HCT116 (cell line): ENCODE results near the gene ZNF445. TPM values are rescaled to one million over a fixed set of nuclear protein-coding genes. Genes with fewer than 3 reads are reported as not detected.

Experiments
- ATAC-seq: fragments of 200-7000 bp; cut with Tn5 transposase; 2 replicates; pipeline ENCODE4 v1.9.1; 2020; ENCODE audit warnings: mild to moderate bottlenecking, moderate library complexity
- BruUV-seq: library from RNA; stranded (reverse); fragments of 400-500 nt; replicated peaks from 2 replicates; lab custom pipeline; 2021; lab: Mats Ljungman, UMichigan
- CTCF ChIA-PET: fragments of 300-600 bp; sonication (Branson Sonifier 250); formaldehyde crosslinking; loops from one replicate; lab custom pipeline; 2021; ENCODE audit warnings: antibody characterized with exemption; lab: Charles Lee
- POLR2A ChIA-PET: fragments of 300-600, 350-600 bp; sonication (Branson Sonifier 250); formaldehyde crosslinking; loops from one replicate; lab custom pipeline; 2021; ENCODE audit warnings: antibody characterized with exemption; lab: Charles Lee
- RAD21 ChIA-PET, 2 experiments: fragments of 300-600 bp; sonication (Branson Sonifier 250); formaldehyde crosslinking; loops; one replicate each; lab custom pipeline; 2023; ENCODE audit warnings: low total read pairs in 2 of 2; ENCODE audit not compliant: uncharacterized antibody in 2 of 2, unreplicated experiment in 2 of 2, low non-redundant PET in 1 of 2; lab: Charles Lee
- DNase-seq: peaks from one replicate; pipeline ENCODE4 v3.0.0-alpha.2; 2010; ENCODE audit warnings: low read depth, low spot score
- H2AFZ ChIP-seq: fragments of 200-600 bp; shearing (Covaris generic), sonication (generic); 2 replicates; pipeline ENCODE4 v1.6.1; 2017; ENCODE audit warnings: low read depth, mixed run types, mixed read lengths, antibody characterized with exemption, low read length; ENCODE audit not compliant: poor library complexity, severe bottlenecking
- H3K27ac ChIP-seq: 2 replicates; pipeline ENCODE4 v1.5.1; 2012; ENCODE audit warnings: low read depth, low read length
- H3K27me3 ChIP-seq: fragments of 200-600 bp; sonication (generic); 2 replicates; pipeline ENCODE4 v1.6.1; 2016; ENCODE audit warnings: mixed run types, low read length, mixed read lengths; ENCODE audit not compliant: insufficient read depth
- H3K36me3 ChIP-seq, 2 experiments: fragments of 200-500 bp in 1 of 2; fragments of 200-600 bp in 1 of 2; sonication (Bioruptor generic) in 1 of 2; sonication (generic) in 1 of 2; 2 replicates each; pipeline versions ENCODE4 v1.5.1 to v1.6.1; 2014 to 2016; ENCODE audit warnings: low read length in 2 of 2, inconsistent platforms in 1 of 2, mixed read lengths in 1 of 2, mixed run types in 1 of 2; ENCODE audit not compliant: insufficient read depth in 2 of 2, control insufficient read depth in 1 of 2
- H3K4me1 ChIP-seq, 2 experiments: fragments of 200-600 bp in 1 of 2; sonication (generic) in 1 of 2; 2 replicates each; pipeline versions ENCODE4 v1.5.1 to v1.6.1; 2012 to 2017; ENCODE audit warnings: low read length in 2 of 2, inconsistent platforms in 1 of 2, mild to moderate bottlenecking in 1 of 2, mixed read lengths in 1 of 2, mixed run types in 1 of 2, moderate library complexity in 1 of 2; ENCODE audit not compliant: insufficient read depth in 2 of 2, control insufficient read depth in 1 of 2
- H3K4me2 ChIP-seq: fragments of 200-600 bp; sonication (generic); 2 replicates; pipeline ENCODE4 v1.6.1; 2017; ENCODE audit warnings: mixed run types, low read length, mixed read lengths
- H3K4me3 ChIP-seq, 2 experiments: fragments of 200-600 bp in 1 of 2; sonication (generic) in 1 of 2; replicated peaks in 1 of 2; 2 replicates each; pipeline ENCODE4 v1.5.1; 2011 to 2016; ENCODE audit warnings: low read length in 2 of 2, control low read depth in 1 of 2, low read depth in 1 of 2, mild to moderate bottlenecking in 1 of 2, mixed read lengths in 1 of 2, mixed run types in 1 of 2
- H3K79me2 ChIP-seq: fragments of 200-600 bp; sonication (generic); 2 replicates; pipeline ENCODE4 v1.6.1; 2017; ENCODE audit warnings: mild to moderate bottlenecking, mixed run types, low read length, moderate library complexity, mixed read lengths; ENCODE audit not compliant: insufficient read depth
- H3K9ac ChIP-seq: fragments of 200-600 bp; sonication (generic); 2 replicates; pipeline ENCODE4 v1.6.1; 2016; ENCODE audit warnings: low read length, mixed read lengths
- H3K9me2 ChIP-seq: fragments of 200-600 bp; sonication (generic), shearing (Covaris generic); 2 replicates; pipeline ENCODE4 v1.6.1; 2017; ENCODE audit warnings: mixed run types, mild to moderate bottlenecking, moderate library complexity; ENCODE audit not compliant: insufficient read depth
- H3K9me3 ChIP-seq, 2 experiments: fragments of 200-500 bp in 1 of 2; fragments of 200-600 bp in 1 of 2; sonication (Bioruptor generic) in 1 of 2; sonication (generic) in 1 of 2; 2 replicates each; pipeline ENCODE4 v1.6.1; 2014 to 2017; ENCODE audit warnings: low read length in 2 of 2, mixed read lengths in 2 of 2, inconsistent platforms in 1 of 2, low read depth in 1 of 2, mild to moderate bottlenecking in 1 of 2, mixed run types in 1 of 2, moderate library complexity in 1 of 2; ENCODE audit not compliant: control insufficient read depth in 1 of 2, insufficient read depth in 1 of 2
- H4K20me1 ChIP-seq: fragments of 200-600 bp; sonication (generic), shearing (Covaris generic); 2 replicates; pipeline ENCODE4 v1.6.1; 2017; ENCODE audit warnings: mixed run types, mild to moderate bottlenecking, moderate library complexity; ENCODE audit not compliant: insufficient read depth
- ELF1 ChIP-seq: IDR thresholded peaks from 2 replicates; pipeline ENCODE4 v1.6.1; 2012; ENCODE audit warnings: low read depth, borderline replicate concordance
- JUND ChIP-seq: IDR thresholded peaks from 2 replicates; pipeline ENCODE4 v1.6.1; 2012
- MAX ChIP-seq: IDR thresholded peaks from 2 replicates; pipeline ENCODE4 v1.6.1; 2012
- SP1 ChIP-seq: IDR thresholded peaks from 2 replicates; pipeline ENCODE4 v1.6.1; 2012; ENCODE audit warnings: low read depth
- TCF7L2 ChIP-seq: IDR thresholded peaks from 2 replicates; pipeline ENCODE4 v1.7.0; 2011; ENCODE audit warnings: borderline replicate concordance, inconsistent platforms; ENCODE audit not compliant: insufficient read depth, insufficient read length; ENCODE audit errors: extremely low read depth
- ZFX ChIP-seq: fragments of 450-650 bp; IDR thresholded peaks from 2 replicates; pipeline ENCODE4 v1.6.1; 2017
- intact Hi-C: fragments of 100-400 bp; cut with micrococcal nuclease; formaldehyde crosslinking; loops from 2 replicates; pipeline ENCODE4 v1.10.0; 2022
- total RNA-seq: library from RNA; stranded (reverse); gene quantifications from one replicate; pipeline ENCODE4 v1.2.1, GENCODE V29; 2021; ENCODE audit not compliant: unreplicated experiment

The ZNF445 gene
- total RNA-seq, 1 experiment from 2014 or later = 19.9 TPM

- Histone ChIP-seq H3K27me3 (no peaks in the 10 kb centered on the region), H3K4me3 (no peak overlapping the region), H3K9me3 (no peaks in the 10 kb centered on the region), H3K9me2 (no peaks in the 10 kb centered on the region), H3K27ac (no peak overlapping the region), H3K9ac (no peak overlapping the region), H4K20me1 (no peaks in the 10 kb centered on the region), H3K4me1 (no peaks in the 10 kb centered on the region), H3K36me3 (no peaks in the 10 kb centered on the region), H2AFZ (no peak overlapping the region), H3K79me2 (no peaks in the 10 kb centered on the region), H3K4me2 (no peak overlapping the region)
- POLR2A ChIA-PET = no interaction called here
- DNase-seq (no peak), ATAC-seq (no peak)
- RAD21 ChIA-PET = no interaction called here
- CTCF ChIA-PET = no interaction called here
- BruUV-seq = no TSS peak
- TF ChIP-seq MAX = no peak
- intact Hi-C loops = no loop called here
Observed at GRCh38 chr3:44420676-44421075, 56.8 kb downstream of the ZNF445 start.

GRCh38 chr3:44419923-44420650 is 57.4 kb downstream of the ZNF445 start:
- BruUV-seq = no TSS peak
- Histone ChIP-seq H3K4me1 (no peaks in the 10 kb centered on the region), H3K9me3 (no peaks in the 10 kb centered on the region), H3K36me3 (no peaks in the 10 kb centered on the region), H3K9me2 (no peaks in the 10 kb centered on the region), H3K4me2 (no peak overlapping the region), H3K79me2 (no peaks in the 10 kb centered on the region), H3K27ac (no peak overlapping the region), H3K9ac (no peak overlapping the region), H3K4me3 (no peak overlapping the region), H2AFZ (no peak overlapping the region), H3K27me3 (no peaks in the 10 kb centered on the region), H4K20me1 (no peaks in the 10 kb centered on the region)
- no peak for DNase-seq
- intact Hi-C loops = no loop called here
- ChIA-PET RAD21 (no interaction called here), POLR2A (no interaction called here), CTCF (no interaction called here)
- no peak; the same call in 1 of the 2 replicates for ATAC-seq
- no peak for TF ChIP-seq ELF1
- TF ChIP-seq TCF7L2 = no peak
- no peak for TF ChIP-seq SP1
- no peak for TF ChIP-seq JUND
- no peak for TF ChIP-seq ZFX
